NCI-H2227 treated with DMSO at 0.1 percent for 48 hours (cell line): ENCODE measurements around the gene SLC24A1.

ENCODE experiments used
- DNase-seq: peaks from one replicate; lab custom pipeline; 2025; lab: John Stamatoyannopoulos, UW

The SLC24A1 gene

DNA sequence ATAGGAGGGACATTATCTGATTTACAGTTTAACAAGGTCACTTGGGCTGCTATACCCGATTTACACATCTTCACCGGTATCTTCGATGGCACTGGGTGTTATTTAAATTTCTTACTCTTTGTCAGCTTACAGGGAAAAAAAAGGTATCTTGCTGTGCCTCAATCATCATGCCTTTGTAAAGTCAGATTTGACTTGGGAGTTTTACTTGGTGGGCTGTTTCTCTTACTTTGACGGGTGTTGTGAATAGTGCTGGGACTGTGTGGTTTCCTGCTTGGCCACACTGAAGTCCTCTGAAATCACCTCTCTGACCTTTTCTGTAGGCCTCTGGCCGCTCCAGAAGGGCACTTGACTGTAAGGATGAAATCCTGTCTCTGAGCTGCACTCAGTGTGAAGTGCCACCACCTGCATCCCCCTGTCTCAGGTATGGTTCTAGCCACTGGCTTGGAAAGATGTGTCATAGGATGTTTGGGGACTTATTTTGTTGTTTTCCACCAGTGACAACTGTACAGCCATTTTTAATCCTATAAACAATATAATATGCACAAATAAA, 3.1 kb upstream of the SLC24A1 start:
- no peak for DNase-seq

DNA sequence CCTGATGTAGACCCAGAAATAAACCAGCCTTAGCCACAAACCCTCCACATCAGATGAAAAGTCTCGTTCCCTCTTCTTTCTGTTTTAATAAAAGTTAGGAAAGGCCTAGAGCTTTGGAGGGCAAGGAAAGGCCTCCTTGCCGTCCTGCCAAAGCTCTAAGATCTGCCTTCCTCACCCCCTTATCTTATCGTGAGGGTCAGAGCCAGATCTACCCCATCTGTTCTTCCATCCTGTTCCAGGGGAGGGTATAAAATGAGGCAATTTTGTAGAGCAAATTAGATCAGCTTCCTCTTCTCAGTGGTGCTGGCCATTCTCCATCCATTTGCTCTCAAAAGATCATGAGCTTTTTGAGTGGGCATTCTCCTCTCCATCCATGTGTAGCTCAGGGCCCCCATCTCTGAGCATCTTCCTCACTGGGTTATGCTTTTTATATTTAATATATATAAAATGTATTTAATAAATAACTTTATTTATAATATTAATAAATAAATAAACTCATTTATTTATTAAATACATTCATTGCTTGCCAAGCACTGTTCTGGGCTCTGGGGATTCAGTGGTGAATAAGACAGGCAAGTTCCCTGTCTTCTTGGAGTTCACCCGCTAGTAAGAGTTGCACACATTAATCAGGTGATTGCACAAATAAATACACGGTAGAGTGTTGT, 2.0 kb upstream of the SLC24A1 start:
- no peak for DNase-seq

DNA sequence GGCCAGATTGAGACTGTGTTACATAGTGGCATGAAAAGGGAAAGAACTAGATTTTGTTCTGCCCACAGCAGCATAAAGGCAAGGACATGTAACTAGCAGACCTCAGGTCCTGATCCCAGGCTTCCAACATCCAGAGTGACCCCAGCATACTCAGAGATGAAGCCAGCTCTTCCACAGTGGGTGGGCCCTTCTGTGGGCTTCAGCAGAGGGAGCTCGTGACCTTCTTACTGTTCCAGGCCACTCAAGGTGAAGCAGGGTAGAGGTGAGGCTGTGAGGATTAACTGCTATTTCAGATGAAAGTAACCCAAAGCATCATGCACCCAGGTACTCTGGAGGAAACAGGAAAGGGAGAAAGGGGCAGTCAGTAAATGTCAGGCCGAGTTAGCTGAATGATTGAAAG, 905 bp upstream of the SLC24A1 start:
- DNase-seq: no peak

DNA sequence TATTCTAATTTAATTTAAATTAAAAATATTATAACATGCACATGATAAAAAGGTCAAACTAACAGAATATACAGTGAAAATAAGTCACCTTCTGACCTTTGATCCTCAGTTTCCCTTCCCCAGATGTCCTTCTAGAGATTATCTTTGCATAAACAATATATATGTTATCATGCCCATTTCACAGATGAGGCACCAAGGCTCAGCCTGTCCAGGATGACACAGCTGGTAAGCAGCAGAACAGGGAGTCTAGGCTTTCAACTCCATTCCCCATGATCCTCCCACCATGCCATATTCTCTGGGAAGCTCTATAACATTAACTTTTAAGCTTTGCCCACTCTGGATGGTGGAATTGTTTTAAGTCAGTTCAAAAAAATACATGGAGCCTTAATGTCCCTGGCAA, 1.4 kb downstream of the SLC24A1 start:
- DNase-seq: no peak

- no peak for DNase-seq
Measured at GRCh38 chr15:65626856-65627255, 5.1 kb downstream of the SLC24A1 start.

GRCh38 chr15:65629548-65629947, 7.8 kb downstream of the SLC24A1 start:
- no peak for DNase-seq

DNA sequence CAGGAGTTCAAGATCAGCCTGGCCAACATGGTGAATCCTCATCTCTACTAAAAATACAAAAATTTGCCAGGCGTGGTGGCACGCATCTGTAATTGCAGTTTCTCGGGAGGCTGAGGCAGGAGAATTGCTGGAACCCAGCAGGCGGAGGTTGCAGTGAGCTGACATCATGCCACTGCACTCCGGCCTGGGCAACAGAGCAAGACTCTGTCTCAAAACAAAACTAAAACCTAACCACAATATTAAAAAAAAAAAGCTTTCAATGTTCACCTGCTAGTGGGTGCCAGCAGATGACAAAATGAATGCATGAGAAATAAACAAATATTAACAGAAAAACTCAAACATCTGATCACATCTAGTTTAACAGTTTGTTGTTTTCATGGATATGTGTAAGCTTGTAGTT, 9.0 kb downstream of the SLC24A1 start:
- no peak for DNase-seq

DNA sequence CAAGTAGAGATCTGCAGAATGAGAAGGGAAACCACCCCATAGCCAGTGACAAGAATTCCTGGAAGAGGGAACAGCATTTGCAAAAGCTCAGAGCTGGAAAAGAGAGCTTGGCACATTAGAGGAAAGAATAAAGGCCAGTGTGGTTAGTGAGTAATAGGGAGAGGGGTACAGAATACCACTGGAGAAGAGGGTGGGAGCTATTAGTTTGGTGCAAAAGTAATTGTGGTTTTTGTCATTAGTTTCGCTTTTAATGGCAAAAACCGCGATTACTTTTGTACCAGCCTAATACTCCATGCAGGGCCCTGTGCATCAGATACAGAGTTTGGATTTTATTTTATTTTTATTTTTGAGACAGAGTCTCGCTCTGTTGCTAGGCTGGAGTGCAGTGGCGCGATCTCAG, 9.8 kb downstream of the SLC24A1 start:
- no peak for DNase-seq

GRCh38 chr15:65632780-65633375, 11.1 kb downstream of the SLC24A1 start:
- no peak for DNase-seq

DNA sequence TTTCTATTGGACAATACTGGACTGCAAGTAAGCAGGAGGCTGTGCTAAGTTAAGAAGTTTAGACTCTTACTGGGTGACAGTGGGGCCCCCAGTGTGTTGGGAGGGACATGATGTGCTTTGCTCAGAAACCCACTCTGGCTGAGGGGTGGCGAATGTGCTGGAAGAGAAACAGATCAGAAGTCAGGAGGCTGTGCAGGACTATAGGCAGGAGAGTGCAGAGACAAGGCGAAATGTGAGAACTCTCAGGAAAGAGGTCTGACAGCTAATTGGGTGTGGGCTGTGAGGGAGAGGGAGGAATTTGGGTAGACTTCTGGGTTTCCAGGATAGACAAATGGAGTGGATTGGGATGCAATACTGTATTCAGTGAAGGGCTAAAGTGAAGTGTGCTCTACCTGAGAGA, 12.0 kb downstream of the SLC24A1 start:
- no peak for DNase-seq

DNA sequence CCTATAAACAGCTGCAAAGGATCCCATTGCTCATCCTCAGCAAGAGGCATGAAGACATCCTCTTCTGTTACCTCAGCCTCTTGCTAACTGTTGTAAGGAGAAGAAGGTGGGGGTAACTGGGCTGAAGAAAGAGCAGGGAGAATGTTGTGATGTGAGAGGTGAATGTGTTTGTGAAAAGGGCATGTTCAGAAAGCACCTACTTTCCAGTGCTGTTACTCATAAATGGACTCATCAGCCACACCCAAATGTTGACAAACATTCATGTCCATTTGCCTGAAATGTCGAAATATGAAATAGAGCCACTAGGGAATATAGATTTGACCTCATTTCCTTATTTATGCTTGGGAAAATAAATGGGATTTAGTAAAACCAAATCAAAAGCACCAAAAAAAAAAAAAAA, 12.6 kb downstream of the SLC24A1 start:
- DNase-seq: no peak

DNA sequence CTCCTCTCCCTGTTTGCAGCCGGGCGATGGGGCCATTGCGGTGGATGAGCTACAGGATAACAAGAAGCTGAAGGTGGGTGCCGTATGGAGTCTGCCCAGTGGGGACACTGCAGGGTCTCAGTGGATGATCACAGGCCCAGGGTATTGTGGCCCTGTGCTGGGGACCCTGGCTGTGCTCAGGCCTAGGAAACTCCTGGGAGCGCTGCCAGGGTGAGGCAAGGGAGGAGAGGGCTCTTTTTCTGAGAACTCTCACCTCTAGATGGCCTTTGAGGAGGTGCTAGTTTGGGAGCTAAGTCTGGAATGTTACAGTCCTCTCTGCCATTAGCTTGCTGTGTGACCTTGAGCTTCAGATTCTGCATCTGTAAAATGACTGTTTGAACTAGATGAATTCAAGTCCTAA, 16.4 kb downstream of the SLC24A1 start:
- DNase-seq: no peak

- peak; percentile 64 for DNase-seq
Measured at GRCh38 chr15:65638681-65639089, 16.9 kb downstream of the SLC24A1 start.

- DNase-seq: no peak
Measured at GRCh38 chr15:65639509-65639908, 17.8 kb downstream of the SLC24A1 start.

GRCh38 chr15:65641768-65642475, 20.2 kb downstream of the SLC24A1 start:
- DNase-seq: no peak

- DNase-seq: no peak
Measured at GRCh38 chr15:65642594-65642993, 20.9 kb downstream of the SLC24A1 start.

DNA sequence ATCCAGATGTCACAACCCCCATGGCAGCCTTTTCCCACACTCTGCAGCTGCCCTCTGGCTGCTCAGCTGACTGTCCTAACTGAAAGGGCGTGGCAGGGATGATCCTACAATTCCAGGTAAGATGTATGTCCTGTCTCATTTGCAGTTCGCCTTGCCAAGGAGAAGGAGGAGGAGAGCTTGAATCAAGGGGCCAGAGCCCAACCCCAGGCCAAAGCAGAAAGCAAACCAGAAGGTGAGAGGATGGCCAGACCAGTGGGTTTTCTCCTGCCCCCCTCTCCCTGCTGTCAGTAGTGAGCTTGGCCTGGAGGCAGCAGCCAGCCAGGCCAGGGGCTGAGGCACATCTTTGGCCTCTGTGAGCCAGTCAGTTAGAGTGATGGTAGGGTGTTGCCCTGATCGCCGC, 22.5 kb downstream of the SLC24A1 start:
- DNase-seq: no peak

DNA sequence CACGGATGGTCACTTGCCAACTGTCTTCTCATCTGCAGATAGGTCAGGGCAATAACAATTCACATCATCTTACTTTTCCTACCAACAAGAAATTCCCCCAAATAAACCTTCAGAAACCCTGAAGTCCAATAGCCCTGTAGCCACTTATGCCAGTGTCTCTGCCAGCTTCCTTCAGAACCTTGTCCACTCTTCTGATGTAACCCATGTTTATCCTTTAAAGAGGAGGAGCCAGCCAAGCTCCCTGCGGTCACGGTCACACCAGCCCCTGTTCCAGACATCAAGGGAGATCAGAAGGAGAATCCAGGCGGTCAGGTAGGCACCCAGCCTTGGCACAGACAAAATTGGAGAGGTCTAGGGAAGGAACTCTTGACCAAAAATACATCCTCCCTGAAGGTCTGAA, 23.7 kb downstream of the SLC24A1 start:
- no peak for DNase-seq

- DNase-seq: no peak
Measured at GRCh38 chr15:65646486-65646885, 24.7 kb downstream of the SLC24A1 start.

DNA sequence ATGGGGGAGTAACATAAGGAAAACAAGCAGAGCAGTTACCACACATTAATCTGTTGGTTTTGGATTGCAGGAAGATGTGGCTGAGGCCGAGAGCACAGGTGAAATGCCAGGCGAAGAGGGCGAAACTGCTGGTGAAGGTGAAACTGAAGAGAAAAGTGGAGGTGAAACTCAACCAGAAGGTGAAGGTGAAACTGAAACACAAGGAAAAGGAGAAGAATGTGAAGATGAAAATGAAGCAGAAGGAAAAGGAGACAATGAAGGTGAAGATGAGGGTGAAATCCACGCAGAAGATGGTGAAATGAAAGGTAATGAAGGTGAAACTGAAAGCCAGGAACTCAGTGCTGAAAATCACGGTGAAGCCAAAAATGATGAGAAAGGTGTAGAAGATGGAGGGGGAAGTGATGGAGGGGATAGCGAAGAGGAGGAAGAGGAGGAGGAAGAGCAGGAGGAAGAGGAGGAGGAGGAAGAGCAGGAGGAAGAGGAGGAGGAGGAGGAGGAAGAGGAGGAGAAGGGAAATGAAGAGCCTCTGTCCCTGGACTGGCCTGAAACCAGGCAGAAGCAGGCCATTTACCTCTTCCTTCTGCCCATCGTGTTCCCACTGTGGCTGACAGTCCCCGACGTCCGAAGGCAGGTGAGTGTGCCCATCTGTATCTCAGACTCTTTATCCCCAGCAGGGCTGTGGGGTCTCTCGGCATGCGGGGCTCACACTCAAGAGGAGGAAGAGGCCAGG, 28.7 kb downstream of the SLC24A1 start:
- no peak for DNase-seq

DNA sequence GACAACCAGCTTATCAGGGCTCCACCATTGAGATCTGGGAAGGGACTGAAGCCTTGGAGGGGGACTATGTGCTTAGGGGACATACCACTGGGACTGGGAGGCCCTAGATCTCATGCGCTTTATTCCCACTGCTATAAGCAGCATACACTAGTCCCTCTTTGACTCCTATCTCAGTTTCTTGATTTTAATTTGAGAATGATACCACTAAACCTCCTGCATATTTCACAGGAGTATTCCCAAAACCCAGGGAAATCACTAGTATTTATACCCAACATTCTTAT, 29.2 kb downstream of the SLC24A1 start:
- no peak for DNase-seq

DNA sequence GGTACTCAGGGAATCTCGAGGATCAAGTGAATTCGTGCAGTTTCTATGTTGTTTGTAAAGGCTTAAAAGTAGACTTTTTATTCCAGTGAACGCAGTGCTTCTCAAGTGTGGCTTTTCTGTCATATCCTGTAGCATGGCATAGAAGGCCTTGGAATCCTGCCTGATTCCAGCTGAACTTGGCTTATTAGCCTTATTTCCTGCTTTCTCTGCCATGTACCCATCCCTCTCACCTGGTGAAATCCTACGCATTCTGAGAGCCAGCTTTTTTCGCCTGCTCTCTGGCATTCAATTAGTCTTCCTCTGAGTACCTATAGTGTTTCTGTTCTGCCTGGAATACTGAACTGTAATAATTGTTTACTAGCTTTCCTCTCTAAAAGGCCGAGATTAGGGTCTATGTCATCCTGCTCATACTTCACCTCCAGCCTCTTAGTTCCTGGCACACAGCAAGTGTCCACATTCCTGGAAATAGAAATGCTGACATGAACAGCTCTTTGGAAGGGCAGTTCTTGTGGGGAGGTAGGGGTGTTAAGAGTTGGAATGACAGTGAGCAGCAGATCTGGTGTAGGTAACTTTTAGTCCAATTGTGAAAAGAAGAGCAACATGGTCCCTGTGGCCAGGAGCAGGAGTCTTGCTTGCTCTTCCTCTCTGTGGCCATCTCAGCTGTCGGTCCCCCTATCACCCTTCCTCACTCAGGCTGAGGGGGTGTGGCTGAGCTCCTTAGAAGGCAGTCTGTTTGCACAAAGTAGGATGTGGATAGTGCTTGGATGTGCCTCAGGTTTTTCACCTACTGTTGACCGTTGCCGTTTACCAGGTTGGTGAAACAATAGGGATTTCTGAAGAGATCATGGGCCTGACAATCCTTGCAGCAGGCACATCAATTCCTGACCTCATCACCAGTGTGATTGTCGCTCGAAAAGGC, 30.4 kb downstream of the SLC24A1 start:
- DNase-seq: no peak
